Smooth muscle cell (in vitro differentiated cells): ENCODE measurements around the gene DMPK. TPM values are rescaled to one million over a fixed set of nuclear protein-coding genes. Genes with fewer than 3 reads are reported as not detected.
"Not testable (repeated sequence)": the region's sequence is repeated elsewhere in the genome, so short reads cannot be mapped to it uniquely, and the experiment has no call there.

Source experiments
- DNase-seq: peaks from one replicate; lab custom pipeline; 2025; ENCODE audit not compliant: unreplicated experiment; lab: John Stamatoyannopoulos, UW
- H2AFZ ChIP-seq: fragments of 200-600 bp; sonication (generic); 2 replicates; pipeline ENCODE4 v1.6.0; 2016; ENCODE audit warnings: antibody characterized with exemption, low read depth, mild to moderate bottlenecking
- H3F3A ChIP-seq: fragments of 200-600 bp; sonication (generic); 2 replicates; pipeline ENCODE4 v1.6.0; 2017; ENCODE audit warnings: antibody characterized with exemption, low read depth
- H3K27ac ChIP-seq: fragments of 200-600 bp; sonication (generic); 2 replicates; pipeline ENCODE4 v1.5.1; 2016; ENCODE audit warnings: low read depth, mild to moderate bottlenecking
- H3K27me3 ChIP-seq: fragments of 200-600 bp; sonication (generic); 2 replicates; pipeline ENCODE4 v1.6.1; 2016; ENCODE audit warnings: low read depth, mild to moderate bottlenecking
- H3K36me3 ChIP-seq: fragments of 200-600 bp; sonication (generic); 2 replicates; pipeline ENCODE4 v1.5.1; 2016; ENCODE audit warnings: low read depth
- H3K4me1 ChIP-seq: fragments of 200-600 bp; sonication (generic); 2 replicates; pipeline ENCODE4 v1.5.1; 2016; ENCODE audit warnings: low read depth
- H3K4me2 ChIP-seq: fragments of 200-600 bp; sonication (generic); 2 replicates; pipeline ENCODE4 v1.6.0; 2016; ENCODE audit warnings: mild to moderate bottlenecking
- H3K4me3 ChIP-seq: fragments of 200-600 bp; sonication (generic); 2 replicates; pipeline ENCODE4 v1.5.1; 2016; ENCODE audit warnings: mild to moderate bottlenecking
- H3K79me2 ChIP-seq: fragments of 200-600 bp; sonication (generic); 2 replicates; pipeline ENCODE4 v1.6.0; 2016; ENCODE audit warnings: low read depth, mild to moderate bottlenecking
- H3K9ac ChIP-seq: fragments of 200-600 bp; sonication (generic); 2 replicates; pipeline ENCODE4 v1.6.0; 2016; ENCODE audit warnings: low read depth
- H3K9me3 ChIP-seq: fragments of 200-600 bp; sonication (generic); replicated peaks from 2 replicates; pipeline ENCODE4 v1.5.1; 2016; ENCODE audit warnings: low read depth
- H4K20me1 ChIP-seq: fragments of 200-600 bp; sonication (generic); 2 replicates; pipeline ENCODE4 v1.6.0; 2016; ENCODE audit warnings: low read depth
- CTCF ChIP-seq: fragments of 200-600 bp; sonication (generic); IDR thresholded peaks from 2 replicates; pipeline ENCODE4 v1.5.1; 2017; ENCODE audit warnings: borderline replicate concordance, mild to moderate bottlenecking, antibody characterized with exemption; ENCODE audit not compliant: insufficient read depth, poor library complexity, severe bottlenecking
- WGBS: methylation state at CpG from one replicate; pipeline ENCODE4 v1.1.7; 2016; ENCODE audit warnings: low lambda C conversion rate; 5-methylcytosine and 5-hydroxymethylcytosine counted together
- polyA plus RNA-seq: library from polyadenylated mRNA; unstranded; fragments of >200 nt; fragmentation: Nextera tagmentation; extraction: Ambion mirVana; gene quantifications from 2 replicates; pipeline ENCODE4 v1.2.1, GENCODE V29; 2016
- total RNA-seq: library from RNA; depleted of rRNA; stranded (reverse); fragments of >200 nt; gene quantifications from 2 replicates; pipeline ENCODE4 v1.2.3, GENCODE V29; 2014

The DMPK gene
- total and polyA plus RNA-seq, 2 experiments from 2014 or later: 23.6 to 32.7 TPM

DNA sequence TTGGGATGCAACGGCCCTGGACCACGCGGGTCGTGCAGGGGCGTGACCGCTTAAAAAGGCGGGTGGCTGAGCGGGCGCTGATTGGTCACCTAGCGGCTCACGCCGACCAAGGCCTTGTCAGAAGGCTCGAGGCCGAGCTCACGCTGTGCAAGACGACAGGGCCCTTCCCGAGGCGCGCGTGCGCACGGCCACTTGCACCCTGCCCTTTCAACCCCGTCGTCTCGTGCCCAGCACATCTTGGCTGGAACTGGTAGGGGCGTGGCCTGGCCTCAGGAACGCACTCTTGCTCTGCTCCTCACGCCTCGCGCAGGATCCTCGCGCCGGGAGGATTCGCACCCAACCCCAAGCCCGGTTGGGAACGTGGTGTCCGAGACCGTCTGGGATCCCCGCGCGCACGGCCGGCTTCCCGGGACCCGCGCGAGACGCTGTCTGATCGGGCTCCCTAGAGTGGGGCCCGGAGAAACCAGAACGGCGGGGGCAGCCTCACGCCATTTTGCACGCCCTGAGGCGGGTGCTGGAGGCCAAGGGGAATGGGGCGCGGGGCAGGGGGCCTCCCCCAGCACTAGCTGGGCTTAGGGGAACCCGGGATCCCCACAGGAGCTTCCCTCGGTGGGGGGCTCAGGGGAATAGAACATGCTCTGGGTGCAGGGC is 49.0 kb downstream of the DMPK start, which contains the start of gene MEIOSIN:
TSS of gene MEIOSIN (plus strand) at position 280 of the 651 bp plus-strand sequence. CDS start 1,938 bp downstream, outside the sequence.
- Histone ChIP-seq H3K9me3 (no peaks in the 10 kb centered on the region), H3K9ac (no peak within 1 kb of the TSS), H2AFZ (no peak within 1 kb of the TSS), H4K20me1 (peaks cover 6% of the 10 kb centered on the region), H3K4me1 (peaks cover 4% of the 10 kb centered on the region), H3K79me2 (peaks cover 22% of the 10 kb centered on the region), H3K27me3 (no peaks in the 10 kb centered on the region), H3F3A (no peaks in the 10 kb centered on the region), H3K27ac (no peak within 1 kb of the TSS), H3K4me3 (no peak within 1 kb of the TSS), H3K36me3 (no peaks in the 10 kb centered on the region), H3K4me2 (no peak within 1 kb of the TSS)
- no peak for DNase-seq
- WGBS: 98% methylated on average over 42 of the region's 59 CpGs
- TF ChIP-seq CTCF: no peak

DNA sequence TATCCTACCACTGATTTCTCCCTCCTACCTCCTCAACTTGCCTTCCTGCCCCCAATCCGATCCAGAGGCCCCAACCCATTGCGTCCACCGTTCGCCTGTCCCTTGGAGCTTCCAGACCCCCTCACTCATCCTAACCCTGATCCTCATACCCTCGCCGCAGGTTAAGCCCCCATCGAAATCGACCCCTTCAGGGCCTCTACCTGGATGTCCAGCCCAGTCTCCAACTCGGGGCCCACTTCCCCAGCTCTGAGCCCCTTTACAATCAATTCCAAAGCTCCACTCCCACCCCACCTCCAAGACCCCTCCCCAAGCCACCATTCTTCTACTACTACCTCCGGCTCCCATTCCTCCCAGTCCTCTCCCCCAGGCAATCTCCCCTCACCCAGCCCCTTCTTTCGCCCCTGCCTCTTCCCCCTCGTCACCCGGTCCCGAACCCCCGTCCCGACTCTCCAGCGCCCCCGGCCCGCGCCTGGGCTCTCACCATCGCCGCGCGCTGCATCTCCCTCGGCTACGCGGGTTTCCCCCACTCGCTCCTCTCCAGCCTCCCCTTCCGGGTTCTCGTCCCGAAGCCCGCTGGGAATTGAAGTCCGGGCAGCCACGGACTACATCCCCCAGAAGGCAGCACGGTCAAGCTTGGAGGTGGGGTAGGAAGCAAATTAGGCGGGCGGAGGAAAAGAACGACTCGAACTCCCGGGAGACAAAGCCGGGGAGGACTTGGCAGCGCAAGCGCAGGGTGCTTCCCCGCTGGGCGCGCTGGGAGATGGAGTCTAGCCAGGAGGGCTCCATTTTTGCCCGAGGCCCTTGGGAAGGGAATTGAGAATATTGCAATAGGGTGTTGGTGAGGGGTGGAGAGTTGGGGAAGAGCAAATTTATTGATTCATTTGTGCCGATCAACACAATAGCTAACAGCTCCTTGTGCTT is 51.7 kb downstream of the DMPK start, which contains the start of gene FBXO46:
TSS of gene FBXO46 (minus strand) at position 529 of the 921 bp plus-strand sequence. CDS start 17,401 bp downstream, outside the sequence.
- H4K20me1 ChIP-seq: peaks cover 32% of the 10 kb centered on the region
- H3K4me2 ChIP-seq: peak within 1 kb of the TSS; percentile 89
- H3K27me3 ChIP-seq: no peaks in the 10 kb centered on the region
- 2% methylated on average over 35 of the region's 48 CpGs for WGBS
- peaks cover 49% of the 10 kb centered on the region for H3K79me2 ChIP-seq
- peak within 1 kb of the TSS; percentile 74 for H3K9ac ChIP-seq
- H3F3A ChIP-seq: no peaks in the 10 kb centered on the region
- H3K27ac ChIP-seq: no peak within 1 kb of the TSS
- DNase-seq: peak; percentile 83
- H3K4me1 ChIP-seq: peaks cover 4% of the 10 kb centered on the region
- peak within 1 kb of the TSS; percentile 66 for H3K4me3 ChIP-seq
- no peaks in the 10 kb centered on the region for H3K9me3 ChIP-seq
- peak within 1 kb of the TSS; percentile 23 for H2AFZ ChIP-seq
- TF ChIP-seq CTCF: peak; percentile 8
- no peaks in the 10 kb centered on the region for H3K36me3 ChIP-seq

DNA sequence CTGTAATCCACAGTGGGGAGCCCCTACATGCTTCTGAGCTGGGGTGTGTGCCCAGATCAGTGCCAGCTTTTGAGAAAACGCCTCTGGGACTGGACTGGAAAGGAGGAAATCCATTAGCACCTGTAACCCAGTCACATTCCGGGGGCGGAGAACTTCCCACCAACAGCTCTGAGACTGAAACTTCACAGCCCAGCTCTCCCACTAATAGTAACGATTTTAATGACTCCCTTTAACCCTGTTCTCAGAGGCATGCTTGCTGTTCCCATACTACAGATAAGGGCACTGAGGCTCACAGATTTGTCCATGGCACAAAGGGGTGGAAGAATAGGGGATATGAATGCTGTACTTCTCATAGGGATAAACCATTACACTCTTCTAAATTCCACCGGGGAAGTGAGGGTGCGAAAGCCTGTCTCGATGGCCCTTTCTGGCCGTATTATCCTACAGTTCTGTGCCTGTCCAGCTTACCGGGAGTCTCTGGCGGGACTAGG is 52.4 kb downstream of the DMPK start:
- peaks cover 39% of the 10 kb centered on the region for H4K20me1 ChIP-seq
- H3K36me3 ChIP-seq: no peaks in the 10 kb centered on the region
- WGBS: 11% methylated on average over 10 of the region's 10 CpGs
- no peak for DNase-seq
- H3K9me3 ChIP-seq: no peaks in the 10 kb centered on the region
- peak overlapping the region; percentile 89 for H3K4me2 ChIP-seq
- H3K27ac ChIP-seq: no peak overlapping the region
- H3K79me2 ChIP-seq: peaks cover 57% of the 10 kb centered on the region
- H2AFZ ChIP-seq: no peak overlapping the region
- no peak for TF ChIP-seq CTCF
- peak overlapping the region; percentile 74 for H3K9ac ChIP-seq
- peaks cover 1% of the 10 kb centered on the region for H3F3A ChIP-seq
- H3K4me1 ChIP-seq: peaks cover 4% of the 10 kb centered on the region
- H3K4me3 ChIP-seq: peak overlapping the region; percentile 66
- no peaks in the 10 kb centered on the region for H3K27me3 ChIP-seq

DNA sequence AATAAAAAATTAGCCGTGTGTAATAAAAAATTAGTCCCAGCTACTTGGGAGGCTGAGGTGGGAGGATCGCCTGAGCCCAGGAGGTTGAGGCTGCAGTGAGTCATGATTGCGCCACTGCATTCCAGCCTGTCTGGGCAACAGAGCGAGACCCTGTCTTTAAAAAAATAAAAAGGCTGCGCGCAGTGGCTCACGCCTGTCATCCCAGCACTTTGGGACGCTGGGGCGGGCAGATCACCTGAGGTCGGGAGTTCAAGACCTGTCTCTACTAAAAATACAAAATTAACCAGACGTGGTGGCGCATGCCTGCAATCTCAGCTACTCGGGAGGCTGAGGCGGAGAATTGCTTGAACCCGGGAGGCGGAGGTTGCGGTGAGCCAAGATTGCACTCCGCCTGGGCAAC is 53.6 kb downstream of the DMPK start:
- not testable (repeated sequence) for H3K9ac ChIP-seq, DNase-seq, H3K36me3 ChIP-seq, H3K4me2 ChIP-seq, H3K27me3 ChIP-seq, H3K4me3 ChIP-seq, H3K9me3 ChIP-seq, H3K4me1 ChIP-seq, H3K27ac ChIP-seq, H2AFZ ChIP-seq
- H3K79me2 ChIP-seq: peaks cover 67% of the 10 kb centered on the region
- 95% methylated on average over 18 of the region's 18 CpGs for WGBS
- peaks cover 47% of the 10 kb centered on the region for H4K20me1 ChIP-seq
- H3F3A ChIP-seq: peaks cover 11% of the 10 kb centered on the region

DNA sequence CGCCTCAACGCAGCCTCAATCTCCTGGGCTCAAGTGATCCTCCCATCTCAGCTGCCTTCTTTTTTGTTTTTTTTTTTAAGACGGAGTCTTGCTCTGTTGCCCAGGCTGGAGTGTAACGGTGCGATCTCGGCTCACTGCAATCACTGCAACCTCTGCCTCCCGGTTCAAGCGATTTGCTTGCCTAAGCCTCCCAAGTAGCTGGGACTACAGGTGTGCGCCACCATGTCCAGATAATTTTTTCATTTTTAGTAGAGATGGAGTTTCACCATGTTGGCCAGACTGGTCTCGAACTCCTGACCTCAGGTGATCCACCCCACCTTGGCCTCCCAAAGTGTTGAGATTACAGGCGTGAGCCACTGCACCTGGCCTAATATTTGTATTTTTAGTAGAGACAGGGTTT is 62.2 kb downstream of the DMPK start:
- Histone ChIP-seq H3F3A (peaks cover 20% of the 10 kb centered on the region), H4K20me1 (peaks cover 21% of the 10 kb centered on the region), H3K79me2 (peaks cover 48% of the 10 kb centered on the region)
- H3K9me3 ChIP-seq, H3K4me2 ChIP-seq, H3K27me3 ChIP-seq, H3K27ac ChIP-seq, H3K4me1 ChIP-seq, H3K36me3 ChIP-seq, H3K4me3 ChIP-seq, H2AFZ ChIP-seq, H3K9ac ChIP-seq, DNase-seq: not testable (repeated sequence)
- 98% methylated on average over 11 of the region's 11 CpGs for WGBS
